PC-3 (cell line): Measurements from ENCODE around the gene EVI2A. TPM values are rescaled to one million over a fixed set of nuclear protein-coding genes. Genes with fewer than 3 reads are reported as not detected.

Source experiments
- ATAC-seq: fragments of 200-7000 bp; cut with Tn5 transposase; 2 replicates; pipeline ENCODE4 v1.9.1; 2020; ENCODE audit warnings: mild to moderate bottlenecking, moderate library complexity
- BruUV-seq: library from RNA; stranded (reverse); fragments of 400-500 nt; replicated peaks from 2 replicates; lab custom pipeline; 2021; lab: Mats Ljungman, UMichigan
- CTCF ChIA-PET: fragments of 300-600 bp; sonication (Branson Sonifier 250); formaldehyde crosslinking; loops from one replicate; lab custom pipeline; 2022; ENCODE audit warnings: antibody characterized with exemption; lab: Charles Lee
- POLR2A ChIA-PET: fragments of 300-600 bp; sonication (Branson Sonifier 250); formaldehyde crosslinking; loops from one replicate; lab custom pipeline; 2022; ENCODE audit warnings: antibody characterized with exemption; ENCODE audit not compliant: unreplicated experiment; lab: Charles Lee
- DNase-seq: peaks from one replicate; pipeline ENCODE4 v3.0.0-alpha.2; 2015
- H2AFZ ChIP-seq: fragments of 300-600 bp; sonication (generic); 2 replicates; pipeline ENCODE4 v1.6.0; 2016; ENCODE audit warnings: antibody characterized with exemption, low read length
- H3F3A ChIP-seq: fragments of 300-600 bp; sonication (generic); one replicate; pipeline ENCODE4 v1.6.0; 2017; ENCODE audit warnings: antibody characterized with exemption, low read length, control low read depth, mild to moderate bottlenecking; ENCODE audit not compliant: unreplicated experiment
- H3K27ac ChIP-seq: fragments of 300-600 bp; sonication (generic); 2 replicates; pipeline ENCODE4 v1.5.1; 2016; ENCODE audit warnings: mild to moderate bottlenecking, low read length
- H3K27me3 ChIP-seq: fragments of 300-600 bp; sonication (generic); 2 replicates; pipeline ENCODE4 v1.6.1; 2016; ENCODE audit warnings: low read length, mixed read lengths
- H3K36me3 ChIP-seq: fragments of 300-600 bp; sonication (generic); 2 replicates; pipeline ENCODE4 v1.6.1; 2016; ENCODE audit warnings: low read depth, mixed run types, low read length, mixed read lengths
- H3K4me1 ChIP-seq: fragments of 300-600 bp; sonication (generic); 2 replicates; pipeline ENCODE4 v1.5.1; 2016; ENCODE audit warnings: low read length; ENCODE audit not compliant: insufficient read depth
- H3K4me2 ChIP-seq: fragments of 300-600 bp; sonication (generic); 2 replicates; pipeline ENCODE4 v1.6.0; 2016; ENCODE audit warnings: low read length
- H3K4me3 ChIP-seq: fragments of 300-600 bp; sonication (generic); 2 replicates; pipeline ENCODE4 v1.5.1; 2016; ENCODE audit warnings: mild to moderate bottlenecking, low read length, mixed read lengths
- H3K79me2 ChIP-seq: fragments of 300-600 bp; sonication (generic); 2 replicates; pipeline ENCODE4 v1.6.1; 2017; ENCODE audit warnings: low read length, mixed read lengths
- H3K9ac ChIP-seq: fragments of 300-600 bp; sonication (generic); 2 replicates; pipeline ENCODE4 v1.6.0; 2016; ENCODE audit warnings: mild to moderate bottlenecking, low read length
- H3K9me2 ChIP-seq: fragments of 300-600 bp; sonication (generic); replicated peaks from 2 replicates; pipeline ENCODE4 v1.6.1; 2016; ENCODE audit warnings: mixed run types, low read length, mixed read lengths
- H3K9me3 ChIP-seq: fragments of 300-600 bp; sonication (generic); 2 replicates; pipeline ENCODE4 v1.6.1; 2016; ENCODE audit warnings: low read length, mixed read lengths
- H4K20me1 ChIP-seq: fragments of 300-600 bp; sonication (generic); 2 replicates; pipeline ENCODE4 v1.6.1; 2016; ENCODE audit warnings: low read length, mixed read lengths
- EZH2 ChIP-seq: fragments of 300-600 bp; sonication (generic); IDR thresholded peaks from one replicate; pipeline ENCODE4 v1.6.1; 2017; ENCODE audit warnings: antibody characterized with exemption, mild to moderate bottlenecking, low read length; ENCODE audit not compliant: unreplicated experiment
- EZH2phosphoT487 ChIP-seq: fragments of 300-600 bp; sonication (generic); IDR thresholded peaks from 2 replicates; pipeline ENCODE4 v1.6.1; 2018; ENCODE audit warnings: mild to moderate bottlenecking, antibody characterized with exemption, low read length, borderline replicate concordance
- intact Hi-C: fragments of 100-400 bp; cut with micrococcal nuclease; formaldehyde crosslinking; loops from 2 replicates; pipeline ENCODE4 v1.9.0; 2023
- total RNA-seq: library from RNA; depleted of rRNA; stranded (reverse); fragments of >200 nt; gene quantifications from 2 replicates; pipeline ENCODE4 v1.2.3, GENCODE V29; 2014
- TF ChIP-seq, protein P1 (sequence below): fragments of 300-600 bp; sonication (generic); conservative IDR thresholded peaks from 2 replicates; pipeline ENCODE4 v1.5.1; 2017; ENCODE audit warnings: antibody characterized with exemption, low read depth, mild to moderate bottlenecking, low read length

EVI2A gene
- total RNA-seq, 1 experiment from 2014 or later, result not detected

DNA sequence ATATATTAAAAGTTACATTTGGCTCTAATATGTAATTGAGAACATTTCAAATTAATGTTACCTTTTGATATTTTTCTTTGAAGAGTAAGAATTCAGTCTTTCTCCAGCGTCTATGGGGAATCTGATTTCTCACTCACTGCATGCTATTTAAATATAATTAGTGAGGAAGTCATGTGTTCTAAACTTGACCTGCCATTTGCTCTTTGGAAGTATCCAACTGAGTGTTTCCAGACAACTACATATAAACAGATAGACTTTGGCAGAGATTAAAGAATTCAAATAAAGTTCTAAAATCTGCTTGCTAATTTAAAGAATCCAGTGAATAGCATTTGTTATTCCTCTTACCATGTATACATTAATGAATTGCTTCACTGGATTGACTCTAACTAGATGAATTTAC is 47.9 kb downstream of the EVI2A start:
- DNase-seq (no peak), ATAC-seq (no peak)
- Histone ChIP-seq H3K4me2 (no peak overlapping the region), H3K9me3 (no peaks in the 10 kb centered on the region), H3K27ac (no peak overlapping the region), H3K4me3 (no peak overlapping the region), H3K27me3 (no peaks in the 10 kb centered on the region), H3F3A (peaks cover 4% of the 10 kb centered on the region), H3K4me1 (peaks cover 22% of the 10 kb centered on the region), H3K79me2 (no peaks in the 10 kb centered on the region), H3K36me3 (0 out of 2 replicates have a peak, but pooled peaks cover 6% of the 10 kb centered on the region), H3K9ac (no peak overlapping the region), H4K20me1 (no peaks in the 10 kb centered on the region), H3K9me2 (no peaks in the 10 kb centered on the region), H2AFZ (no peak overlapping the region)
- BruUV-seq, result no TSS peak
- ChIA-PET POLR2A (no interaction called here), CTCF (no interaction called here)
- intact Hi-C loops, result no loop called here
- TF ChIP-seq EZH2, result no peak
- TF ChIP-seq, protein P1, sequence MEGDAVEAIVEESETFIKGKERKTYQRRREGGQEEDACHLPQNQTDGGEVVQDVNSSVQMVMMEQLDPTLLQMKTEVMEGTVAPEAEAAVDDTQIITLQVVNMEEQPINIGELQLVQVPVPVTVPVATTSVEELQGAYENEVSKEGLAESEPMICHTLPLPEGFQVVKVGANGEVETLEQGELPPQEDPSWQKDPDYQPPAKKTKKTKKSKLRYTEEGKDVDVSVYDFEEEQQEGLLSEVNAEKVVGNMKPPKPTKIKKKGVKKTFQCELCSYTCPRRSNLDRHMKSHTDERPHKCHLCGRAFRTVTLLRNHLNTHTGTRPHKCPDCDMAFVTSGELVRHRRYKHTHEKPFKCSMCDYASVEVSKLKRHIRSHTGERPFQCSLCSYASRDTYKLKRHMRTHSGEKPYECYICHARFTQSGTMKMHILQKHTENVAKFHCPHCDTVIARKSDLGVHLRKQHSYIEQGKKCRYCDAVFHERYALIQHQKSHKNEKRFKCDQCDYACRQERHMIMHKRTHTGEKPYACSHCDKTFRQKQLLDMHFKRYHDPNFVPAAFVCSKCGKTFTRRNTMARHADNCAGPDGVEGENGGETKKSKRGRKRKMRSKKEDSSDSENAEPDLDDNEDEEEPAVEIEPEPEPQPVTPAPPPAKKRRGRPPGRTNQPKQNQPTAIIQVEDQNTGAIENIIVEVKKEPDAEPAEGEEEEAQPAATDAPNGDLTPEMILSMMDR, result no peak
- no peak for TF ChIP-seq EZH2phosphoT487

DNA sequence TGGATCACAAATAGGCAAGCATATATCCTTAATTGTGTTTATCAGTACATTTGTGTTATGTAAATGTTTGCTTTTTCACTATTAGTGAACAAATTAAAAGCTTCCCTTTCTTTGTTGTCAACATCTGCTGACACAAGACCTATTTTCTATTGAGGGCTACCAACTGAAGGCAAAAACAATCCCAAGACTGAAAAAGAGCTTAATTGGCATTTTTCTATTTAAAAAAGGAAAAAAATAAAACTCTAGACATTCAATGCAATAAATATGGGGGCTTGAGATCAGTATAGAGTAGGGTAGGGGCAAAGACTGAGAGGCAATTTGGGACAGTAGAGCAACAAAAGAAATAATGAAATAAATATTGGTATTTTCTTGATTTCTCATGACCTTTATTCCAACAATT is 48.6 kb downstream of the EVI2A start:
- no TSS peak for BruUV-seq
- ATAC-seq, result no peak
- Histone ChIP-seq H3K4me1 (peaks cover 29% of the 10 kb centered on the region), H3K79me2 (no peaks in the 10 kb centered on the region), H3K9me2 (no peaks in the 10 kb centered on the region), H3K4me2 (no peak overlapping the region), H3K9me3 (no peaks in the 10 kb centered on the region), H3K27me3 (no peaks in the 10 kb centered on the region), H3K27ac (no peak overlapping the region), H3F3A (peaks cover 4% of the 10 kb centered on the region), H2AFZ (no peak overlapping the region), H3K36me3 (0 out of 2 replicates have a peak, but pooled peaks cover 6% of the 10 kb centered on the region), H3K9ac (no peak overlapping the region), H4K20me1 (no peaks in the 10 kb centered on the region), H3K4me3 (no peak overlapping the region)
- ChIA-PET CTCF (no interaction called here), POLR2A (no interaction called here)
- DNase-seq, result no peak
- intact Hi-C loops, result no loop called here
- TF ChIP-seq, protein P1, result no peak
- no peak for TF ChIP-seq EZH2phosphoT487

DNA sequence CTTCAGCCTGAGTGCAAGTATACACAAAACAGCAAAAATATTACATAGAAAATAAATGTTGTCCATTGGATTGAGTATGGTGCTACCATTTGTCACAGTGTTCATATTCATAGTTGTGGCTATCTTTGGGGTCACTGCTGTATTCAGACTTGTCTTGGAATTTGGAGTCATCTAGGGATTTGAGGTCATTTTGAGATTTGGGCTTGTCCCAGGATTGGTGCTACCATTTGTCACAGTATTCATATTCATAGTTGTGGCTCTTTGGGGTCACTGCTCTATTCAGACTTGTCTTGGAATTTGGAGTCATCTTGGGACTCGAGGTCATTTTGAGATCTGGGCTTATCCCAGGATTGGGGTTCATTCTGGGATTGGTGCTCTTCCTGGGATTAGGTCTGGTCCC is 49.2 kb downstream of the EVI2A start:
- POLR2A ChIA-PET, result no interaction called here

More for the DNA sequence above, 49.2 kb downstream of the EVI2A start:
- no peaks in the 10 kb centered on the region for H3K9me3 ChIP-seq
- DNase-seq (no peak), ATAC-seq (no peak)
- CTCF ChIA-PET, result no interaction called here
- H3K4me3 ChIP-seq, result no peak overlapping the region
- no peak overlapping the region for H3K9ac ChIP-seq
- 0 out of 2 replicates have a peak, but pooled peaks cover 6% of the 10 kb centered on the region for H3K36me3 ChIP-seq
- BruUV-seq, result no TSS peak
- no peaks in the 10 kb centered on the region for H4K20me1 ChIP-seq
- peaks cover 4% of the 10 kb centered on the region for H3F3A ChIP-seq
- peaks cover 34% of the 10 kb centered on the region for H3K4me1 ChIP-seq
- H3K27me3 ChIP-seq, result no peaks in the 10 kb centered on the region
- no peaks in the 10 kb centered on the region for H3K9me2 ChIP-seq
- H2AFZ ChIP-seq, result no peak overlapping the region
- H3K4me2 ChIP-seq, result no peak overlapping the region
- H3K79me2 ChIP-seq, result no peaks in the 10 kb centered on the region
- no peak overlapping the region for H3K27ac ChIP-seq
- TF ChIP-seq, protein P1, result no peak
- intact Hi-C loops, result no loop called here
